DND-41 (cell line): ENCODE data around the gene MBD1.

Experiments
- ATAC-seq: fragments of 200-7000 bp; cut with Tn5 transposase; 3 replicates; pipeline ENCODE4 v1.9.1; 2021; ENCODE audit warnings: low read depth; ENCODE audit not compliant: insufficient read depth
- DNase-seq: peaks from one replicate; pipeline ENCODE4 v3.0.0-alpha.2; 2020
- H2AFZ ChIP-seq: 2 replicates; pipeline ENCODE4 v1.6.0; 2012; ENCODE audit warnings: low read depth, low read length
- H3K27ac ChIP-seq: 2 replicates; pipeline ENCODE4 v1.5.1; 2012; ENCODE audit warnings: low read length, inconsistent platforms
- H3K27me3 ChIP-seq: fragments of 200-600 bp; sonication (generic); 2 replicates; pipeline ENCODE4 v1.6.0; 2012; ENCODE audit warnings: low read length, mild to moderate bottlenecking, inconsistent platforms; ENCODE audit not compliant: insufficient read depth, poor library complexity
- H3K36me3 ChIP-seq: 2 replicates; pipeline ENCODE4 v1.5.1; 2012; ENCODE audit warnings: low read length, inconsistent platforms; ENCODE audit not compliant: insufficient read depth
- H3K4me1 ChIP-seq: 2 replicates; pipeline ENCODE4 v1.5.1; 2012; ENCODE audit warnings: mild to moderate bottlenecking, low read length; ENCODE audit not compliant: insufficient read depth
- H3K4me2 ChIP-seq: 2 replicates; pipeline ENCODE4 v1.6.0; 2012; ENCODE audit warnings: mild to moderate bottlenecking, moderate library complexity, low read length, inconsistent platforms; ENCODE audit not compliant: insufficient read depth
- H3K4me3 ChIP-seq, 2 experiments: fragments of 200-600 bp in 1 of 2; shearing (Covaris generic) in 1 of 2; 2 replicates each; pipeline ENCODE4 v1.5.1; 2012 to 2016; ENCODE audit warnings: inconsistent platforms in 2 of 2, low read length in 2 of 2, mild to moderate bottlenecking in 2 of 2, low read depth in 1 of 2, moderate library complexity in 1 of 2
- H3K79me2 ChIP-seq: 2 replicates; pipeline ENCODE4 v1.6.0; 2012; ENCODE audit warnings: low read length, inconsistent platforms; ENCODE audit not compliant: insufficient read depth
- H3K9ac ChIP-seq: 2 replicates; pipeline ENCODE4 v1.6.0; 2012; ENCODE audit warnings: low read depth, mild to moderate bottlenecking, inconsistent platforms, low read length, moderate library complexity
- H3K9me3 ChIP-seq: 2 replicates; pipeline ENCODE4 v1.5.1; 2012; ENCODE audit warnings: low read length, moderate library complexity, mild to moderate bottlenecking, inconsistent platforms; ENCODE audit not compliant: insufficient read depth, severe bottlenecking
- H4K20me1 ChIP-seq: 2 replicates; pipeline ENCODE4 v1.6.0; 2012; ENCODE audit warnings: low read length; ENCODE audit not compliant: insufficient read depth
- EZH2 ChIP-seq: IDR thresholded peaks from 3 replicates; pipeline ENCODE4 v1.6.1; 2012; ENCODE audit warnings: borderline replicate concordance, low read depth, mild to moderate bottlenecking, moderate library complexity, low read length, inconsistent platforms; ENCODE audit not compliant: severe bottlenecking
- TF ChIP-seq, protein P1 (sequence below): IDR thresholded peaks from 2 replicates; pipeline ENCODE4 v1.5.1; 2012; ENCODE audit warnings: borderline replicate concordance, low read length, moderate library complexity, mild to moderate bottlenecking; ENCODE audit not compliant: poor library complexity, severe bottlenecking; ENCODE audit errors: extremely low read depth

MBD1 gene

DNA sequence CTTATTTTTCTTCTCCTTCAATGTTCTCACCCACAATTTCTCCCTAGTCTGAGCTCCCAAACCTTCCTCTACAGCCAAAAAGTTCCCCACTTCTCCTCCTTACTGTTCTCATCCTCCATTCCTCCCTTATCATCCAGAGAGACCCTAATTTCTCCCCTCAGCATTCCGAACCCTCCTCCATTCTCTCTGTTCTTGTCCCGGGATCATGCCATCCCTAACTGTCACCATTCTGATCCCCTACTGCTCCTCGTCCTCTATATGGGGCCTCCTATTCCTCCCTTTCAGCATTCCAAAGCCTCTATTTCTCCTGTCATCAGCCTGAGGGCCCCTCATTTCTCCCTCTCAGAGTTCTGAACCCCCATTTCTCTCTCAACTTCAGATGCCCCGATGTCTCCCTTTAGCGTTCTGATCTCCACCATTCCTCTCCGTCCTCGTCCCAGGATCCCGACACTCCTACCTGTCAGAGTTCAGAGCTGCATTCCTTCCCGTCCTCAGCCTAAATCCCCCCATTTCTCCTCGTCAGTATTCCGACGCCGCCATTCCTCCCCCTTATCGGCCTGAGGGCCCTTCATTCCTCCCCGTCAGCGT lies 522 bp downstream of the MBD1 start:
- Histone ChIP-seq H3K4me1 (peaks cover 49% of the 10 kb centered on the region), H2AFZ (peak overlapping the region; percentile 89), H3K27ac (peak overlapping the region; percentile 85), H4K20me1 (peaks cover 12% of the 10 kb centered on the region; the same call in 1 of the 2 replicates), H3K36me3 (peaks cover 83% of the 10 kb centered on the region), H3K27me3 (no peaks in the 10 kb centered on the region), H3K79me2 (peaks cover 50% of the 10 kb centered on the region), H3K4me2 (peak overlapping the region; percentile 88), H3K9ac (peak overlapping the region; percentile 66), H3K4me3 (peak overlapping the region; percentile 64 to 90), H3K9me3 (no peaks in the 10 kb centered on the region)
- TF ChIP-seq, protein P1, sequence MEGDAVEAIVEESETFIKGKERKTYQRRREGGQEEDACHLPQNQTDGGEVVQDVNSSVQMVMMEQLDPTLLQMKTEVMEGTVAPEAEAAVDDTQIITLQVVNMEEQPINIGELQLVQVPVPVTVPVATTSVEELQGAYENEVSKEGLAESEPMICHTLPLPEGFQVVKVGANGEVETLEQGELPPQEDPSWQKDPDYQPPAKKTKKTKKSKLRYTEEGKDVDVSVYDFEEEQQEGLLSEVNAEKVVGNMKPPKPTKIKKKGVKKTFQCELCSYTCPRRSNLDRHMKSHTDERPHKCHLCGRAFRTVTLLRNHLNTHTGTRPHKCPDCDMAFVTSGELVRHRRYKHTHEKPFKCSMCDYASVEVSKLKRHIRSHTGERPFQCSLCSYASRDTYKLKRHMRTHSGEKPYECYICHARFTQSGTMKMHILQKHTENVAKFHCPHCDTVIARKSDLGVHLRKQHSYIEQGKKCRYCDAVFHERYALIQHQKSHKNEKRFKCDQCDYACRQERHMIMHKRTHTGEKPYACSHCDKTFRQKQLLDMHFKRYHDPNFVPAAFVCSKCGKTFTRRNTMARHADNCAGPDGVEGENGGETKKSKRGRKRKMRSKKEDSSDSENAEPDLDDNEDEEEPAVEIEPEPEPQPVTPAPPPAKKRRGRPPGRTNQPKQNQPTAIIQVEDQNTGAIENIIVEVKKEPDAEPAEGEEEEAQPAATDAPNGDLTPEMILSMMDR: no peak
- TF ChIP-seq EZH2: no peak
- DNase-seq (no peak), ATAC-seq (no peak)

GRCh38 chr18:50279752-50280151 lies 1.6 kb downstream of the MBD1 start:
- Histone ChIP-seq H3K9ac (peak overlapping the region; percentile 66), H2AFZ (no peak overlapping the region), H3K27ac (peak overlapping the region; percentile 85)

DNA sequence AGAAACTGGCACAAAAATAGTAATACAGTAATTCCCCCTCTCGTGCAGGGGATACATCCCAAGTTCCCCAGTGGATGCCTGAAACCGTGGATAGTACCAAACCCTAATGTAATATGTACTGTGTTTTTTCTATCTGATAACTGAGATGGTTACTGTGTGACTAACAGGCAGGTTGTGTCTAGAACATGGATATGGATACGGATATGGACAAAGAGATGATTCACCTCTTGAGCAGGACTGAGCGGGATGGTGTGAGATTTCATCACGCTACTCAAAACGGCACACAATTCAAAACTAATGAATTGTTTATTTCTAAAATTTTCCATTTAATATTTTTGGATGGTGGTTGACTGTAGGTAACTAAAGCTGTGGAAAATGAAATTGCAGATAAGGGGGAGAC lies 3.4 kb downstream of the MBD1 start:
- H3K4me2 ChIP-seq: no peak overlapping the region
- peaks cover 19% of the 10 kb centered on the region; the same call in 1 of the 2 replicates for H4K20me1 ChIP-seq
- peaks cover 83% of the 10 kb centered on the region for H3K36me3 ChIP-seq
- no peak overlapping the region for H3K27ac ChIP-seq
- ATAC-seq (no peak), DNase-seq (no peak)
- peaks cover 39% of the 10 kb centered on the region for H3K4me1 ChIP-seq
- peaks cover 39% of the 10 kb centered on the region for H3K79me2 ChIP-seq
- H3K27me3 ChIP-seq: no peaks in the 10 kb centered on the region
- TF ChIP-seq, protein P1: no peak
- no peak for TF ChIP-seq EZH2
- H3K9ac ChIP-seq: no peak overlapping the region
- H2AFZ ChIP-seq: no peak overlapping the region
- H3K9me3 ChIP-seq: no peaks in the 10 kb centered on the region
- H3K4me3 ChIP-seq: no peak overlapping the region

More at GRCh38 chr18:50279752-50280151, 1.6 kb downstream of the MBD1 start:
- Histone ChIP-seq H4K20me1 (peaks cover 14% of the 10 kb centered on the region; the same call in 1 of the 2 replicates), H3K4me2 (peak overlapping the region; percentile 88), H3K4me3 (peak overlapping the region in 1 of 2 experiments; percentile 90; a peak in 2 of 4 replicates), H3K27me3 (no peaks in the 10 kb centered on the region), H3K36me3 (peaks cover 83% of the 10 kb centered on the region), H3K79me2 (peaks cover 42% of the 10 kb centered on the region), H3K4me1 (peaks cover 43% of the 10 kb centered on the region), H3K9me3 (no peaks in the 10 kb centered on the region)
- TF ChIP-seq, protein P1: no peak
- no peak for TF ChIP-seq EZH2
- ATAC-seq (no peak), DNase-seq (no peak)
